IMR-90 (cell line): ENCODE data around the gene SS18L1. TPM values are rescaled to one million over a fixed set of nuclear protein-coding genes. Genes with fewer than 3 reads are reported as not detected.

Source experiments
- ATAC-seq: fragments of 200-7000 bp; cut with Tn5 transposase; 2 replicates; pipeline ENCODE4 v1.9.1; 2020; ENCODE audit warnings: low read depth, mild to moderate bottlenecking, moderate library complexity
- BruUV-seq: library from RNA; stranded (reverse); fragments of 400-500 nt; replicated peaks from 2 replicates; lab custom pipeline; 2021; lab: Mats Ljungman, UMichigan
- CTCF ChIA-PET: fragments of 300-600 bp; formaldehyde crosslinking; extraction: SDS; loops from one replicate; lab custom pipeline; 2021; ENCODE audit warnings: antibody characterized with exemption; lab: Yijun Ruan, JAX
- POLR2A ChIA-PET: fragments of 300-600 bp; sonication (Branson Sonifier 250); formaldehyde crosslinking; loops from one replicate; lab custom pipeline; 2022; ENCODE audit warnings: antibody characterized with exemption; ENCODE audit not compliant: unreplicated experiment; lab: Charles Lee
- DNase-seq: peaks from one replicate; pipeline ENCODE4 v3.0.0; 2013
- H2AFZ ChIP-seq: replicated peaks from 2 replicates; pipeline ENCODE3; 2013; ENCODE audit warnings: low read length, mild to moderate bottlenecking; ENCODE audit not compliant: poor library complexity
- H2AK5ac ChIP-seq: 2 replicates; pipeline ENCODE4 v1.6.1; 2013; ENCODE audit warnings: low read depth, low read length, inconsistent platforms
- H2AK9ac ChIP-seq: replicated peaks from 2 replicates; pipeline ENCODE3; 2013; ENCODE audit warnings: mild to moderate bottlenecking, low read depth, low read length, moderate library complexity; ENCODE audit not compliant: poor library complexity
- H2BK120ac ChIP-seq: 2 replicates; pipeline ENCODE4 v1.6.1; 2013; ENCODE audit warnings: low read depth, low read length, inconsistent platforms
- H2BK15ac ChIP-seq: 3 replicates; pipeline ENCODE4 v1.6.1; 2013; ENCODE audit warnings: low read depth, low read length, inconsistent platforms
- H2BK20ac ChIP-seq: 2 replicates; pipeline ENCODE4 v1.6.1; 2013; ENCODE audit warnings: low read depth, mild to moderate bottlenecking, inconsistent platforms, low read length, moderate library complexity
- H2BK5ac ChIP-seq: 2 replicates; pipeline ENCODE4 v1.6.1; 2013; ENCODE audit warnings: mild to moderate bottlenecking, low read depth, low read length, inconsistent platforms; ENCODE audit not compliant: poor library complexity, severe bottlenecking
- H3K14ac ChIP-seq: replicated peaks from 2 replicates; pipeline ENCODE4 v1.6.1; 2013; ENCODE audit warnings: low read depth, low read length, inconsistent platforms
- H3K18ac ChIP-seq: 2 replicates; pipeline ENCODE4 v1.6.1; 2013; ENCODE audit warnings: low read depth, low read length, control low read depth
- H3K23ac ChIP-seq: 2 replicates; pipeline ENCODE4 v1.6.1; 2013; ENCODE audit warnings: low read depth, low read length, inconsistent platforms
- H3K27ac ChIP-seq: 2 replicates; pipeline ENCODE4 v1.5.1; 2013; ENCODE audit warnings: mild to moderate bottlenecking, control low read depth, low read length; ENCODE audit not compliant: insufficient read depth
- H3K27me3 ChIP-seq: 2 replicates; pipeline ENCODE4 v1.6.1; 2013; ENCODE audit warnings: low read length; ENCODE audit not compliant: control insufficient read depth, insufficient read depth
- H3K36me3 ChIP-seq: 2 replicates; pipeline ENCODE4 v1.6.1; 2013; ENCODE audit warnings: low read length, mixed read lengths; ENCODE audit not compliant: control insufficient read depth, insufficient read depth
- H3K4ac ChIP-seq: 2 replicates; pipeline ENCODE4 v1.6.1; 2013; ENCODE audit warnings: low read depth, low read length, inconsistent platforms
- H3K4me1 ChIP-seq: 2 replicates; pipeline ENCODE4 v1.6.1; 2013; ENCODE audit warnings: low read length, mixed read lengths; ENCODE audit not compliant: control insufficient read depth, insufficient read depth
- H3K4me2 ChIP-seq: 2 replicates; pipeline ENCODE4 v1.6.1; 2013; ENCODE audit warnings: low read depth, mild to moderate bottlenecking, control low read depth, low read length, moderate library complexity
- H3K4me3 ChIP-seq: 2 replicates; pipeline ENCODE4 v1.5.1; 2013; ENCODE audit warnings: low read depth, mild to moderate bottlenecking, control low read depth, low read length, moderate library complexity; ENCODE audit not compliant: insufficient read depth
- H3K56ac ChIP-seq: 2 replicates; pipeline ENCODE4 v1.6.1; 2013; ENCODE audit warnings: low read length, inconsistent platforms; ENCODE audit not compliant: insufficient read depth; ENCODE audit errors: extremely low read depth
- H3K79me1 ChIP-seq, 2 experiments: 2 replicates each; pipeline ENCODE4 v1.6.1; 2013; ENCODE audit warnings: low read length in 2 of 2, inconsistent platforms in 1 of 2, low read depth in 1 of 2
- H3K9ac ChIP-seq: 2 replicates; pipeline ENCODE4 v1.6.1; 2013; ENCODE audit warnings: low read depth, low read length, control low read depth
- H3K9me1 ChIP-seq: 2 replicates; pipeline ENCODE4 v1.6.1; 2013; ENCODE audit warnings: low read length, inconsistent platforms; ENCODE audit not compliant: insufficient read depth
- H3K9me3 ChIP-seq: 2 replicates; pipeline ENCODE4 v1.6.1; 2013; ENCODE audit warnings: low read length; ENCODE audit not compliant: control insufficient read depth, insufficient read depth
- H4K20me1 ChIP-seq: 2 replicates; pipeline ENCODE4 v1.6.1; 2013; ENCODE audit warnings: low read length, inconsistent platforms; ENCODE audit not compliant: insufficient read depth
- H4K5ac ChIP-seq: 2 replicates; pipeline ENCODE4 v1.6.1; 2013; ENCODE audit warnings: mild to moderate bottlenecking, low read depth, low read length, control low read depth
- H4K8ac ChIP-seq, 2 experiments: 2 replicates each; pipeline ENCODE4 v1.6.1; 2013; ENCODE audit warnings: low read depth in 2 of 2, low read length in 2 of 2, control low read depth in 1 of 2, inconsistent platforms in 1 of 2
- H4K91ac ChIP-seq: 2 replicates; pipeline ENCODE4 v1.6.1; 2013; ENCODE audit warnings: low read depth, low read length, inconsistent platforms; ENCODE audit not compliant: insufficient read depth
- BHLHE40 ChIP-seq: fragments of 150-350 bp; IDR thresholded peaks from 2 replicates; pipeline ENCODE4 v1.6.1; 2016; ENCODE audit warnings: mild to moderate bottlenecking, low read depth, low read length
- CEBPB ChIP-seq: IDR thresholded peaks from 2 replicates; pipeline ENCODE4 v1.6.1; 2012; ENCODE audit warnings: low read depth, low read length, improper control_type of control experiment
- CHD1 ChIP-seq: IDR thresholded peaks from 2 replicates; pipeline ENCODE4 v1.6.1; 2012; ENCODE audit warnings: low read depth, low read length, improper control_type of control experiment
- CTCF ChIP-seq: conservative IDR thresholded peaks from 2 replicates; pipeline ENCODE4 v1.5.1; 2012; ENCODE audit warnings: mild to moderate bottlenecking, low read depth, low read length, improper control_type of control experiment
- ELK1 ChIP-seq: fragments of 150-350 bp; IDR thresholded peaks from 2 replicates; pipeline ENCODE4 v1.6.1; 2016; ENCODE audit warnings: low read depth, mild to moderate bottlenecking, low read length, moderate library complexity, borderline replicate concordance
- FOS ChIP-seq: fragments of 150-350 bp; IDR thresholded peaks from 2 replicates; pipeline ENCODE4 v1.6.1; 2016; ENCODE audit warnings: low read depth, low read length
- MAFK ChIP-seq: IDR thresholded peaks from 2 replicates; pipeline ENCODE4 v1.6.1; 2012; ENCODE audit warnings: low read depth, low read length, improper control_type of control experiment
- MAZ ChIP-seq: IDR thresholded peaks from 2 replicates; pipeline ENCODE4 v1.6.1; 2012; ENCODE audit warnings: low read depth, mild to moderate bottlenecking, low read length, improper control_type of control experiment, moderate library complexity, borderline replicate concordance
- MXI1 ChIP-seq: IDR thresholded peaks from 2 replicates; pipeline ENCODE4 v1.6.1; 2012; ENCODE audit warnings: low read depth, mild to moderate bottlenecking, low read length, moderate library complexity, borderline replicate concordance
- NFE2L2 ChIP-seq: fragments of 150-350 bp; IDR thresholded peaks from 2 replicates; pipeline ENCODE4 v1.6.1; 2016; ENCODE audit warnings: low read depth, mild to moderate bottlenecking, low read length
- POLR2A ChIP-seq: IDR thresholded peaks from 2 replicates; pipeline ENCODE4 v1.6.1; 2012; ENCODE audit warnings: mild to moderate bottlenecking, low read depth, low read length
- RAD21 ChIP-seq: IDR thresholded peaks from 2 replicates; pipeline ENCODE4 v1.6.1; 2012; ENCODE audit warnings: low read length, improper control_type of control experiment
- RCOR1 ChIP-seq: IDR thresholded peaks from 2 replicates; pipeline ENCODE4 v1.6.1; 2012; ENCODE audit warnings: mild to moderate bottlenecking, low read length, improper control_type of control experiment; ENCODE audit not compliant: insufficient replicate concordance
- RFX5 ChIP-seq: IDR thresholded peaks from 2 replicates; pipeline ENCODE4 v1.8.0; 2012; ENCODE audit warnings: low read depth, mild to moderate bottlenecking, low read length, moderate library complexity
- SMC3 ChIP-seq: fragments of 150-350 bp; IDR thresholded peaks from 2 replicates; pipeline ENCODE4 v1.6.1; 2016; ENCODE audit warnings: low read depth, mild to moderate bottlenecking, antibody characterized with exemption, low read length, moderate library complexity
- USF2 ChIP-seq: fragments of 150-350 bp; IDR thresholded peaks from 2 replicates; pipeline ENCODE4 v1.6.1; 2017; ENCODE audit warnings: mild to moderate bottlenecking, antibody characterized with exemption, low read length, low read depth
- WGBS, 2 experiments: methylation state at CpG; one replicate each; pipeline versions ENCODE4 v1.1.5 to v1.1.7; 2013; ENCODE audit warnings: missing lambda C conversion rate in 2 of 2; ENCODE audit not compliant: insufficient read length in 1 of 2; ENCODE audit errors: extremely low coverage in 2 of 2; 5-methylcytosine and 5-hydroxymethylcytosine counted together
- dilution Hi-C: fragments of 300-500 bp; cut with HindIII; formaldehyde crosslinking; loops from one replicate; pipeline ENCODE4 v1.14.3; 2018; ENCODE audit warnings: low sequenced_read_pairs; ENCODE audit not compliant: unreplicated experiment
- in situ Hi-C: fragments of 300-500 bp; cut with MboI; formaldehyde crosslinking; loops from 3 replicates; pipeline ENCODE4 v1.14.3; 2019; ENCODE audit warnings: low sequenced_read_pairs, inconsistent platforms, mixed read lengths
- intact Hi-C: fragments of 100-400 bp; cut with micrococcal nuclease; formaldehyde crosslinking; loops from 2 replicates; pipeline ENCODE4 v1.10.0; 2022
- polyA plus RNA-seq, 3 experiments: library from polyadenylated mRNA; depleted of rRNA; stranded (reverse); fragments of >200 nt; gene quantifications; 2 replicates each; pipeline ENCODE4 v1.2.3, GENCODE V29; 2012; ENCODE audit warnings: low replicate concordance in 1 of 3
- total RNA-seq: library from RNA; depleted of rRNA; stranded (reverse); fragments of >200 nt; gene quantifications from 2 replicates; pipeline ENCODE4 v1.2.3, GENCODE V29; 2012

Gene SS18L1
- total and polyA plus RNA-seq, 2 of the 4 experiments (the other 2 are of a cell fraction) = 8.1 to 12.2 TPM

- Histone ChIP-seq H4K5ac (no peak overlapping the region), H2AK5ac (no peak overlapping the region), H3K79me1 (no peaks in the 10 kb centered on the region; a peak in 1 of 4 replicates), H2BK15ac (no peak overlapping the region), H3K4me1 (no peaks in the 10 kb centered on the region), H3K4me2 (no peak overlapping the region), H2AK9ac (no peak overlapping the region), H3K14ac (no peak overlapping the region), H2AFZ (no peak overlapping the region), H3K4me3 (no peak overlapping the region), H3K9me3 (no peaks in the 10 kb centered on the region), H3K36me3 (no peaks in the 10 kb centered on the region; the same call in 1 of the 2 replicates), H4K8ac (no peak overlapping the region), H2BK20ac (no peak overlapping the region), H2BK120ac (no peak overlapping the region), H3K56ac (no peak overlapping the region), H3K18ac (no peak overlapping the region), H4K91ac (no peak overlapping the region), H3K4ac (no peak overlapping the region), H3K9ac (no peak overlapping the region), H3K27me3 (peaks cover 16% of the 10 kb centered on the region; the same call in 1 of the 2 replicates), H3K9me1 (no peaks in the 10 kb centered on the region), H2BK5ac (no peak overlapping the region), H3K27ac (no peak overlapping the region), H4K20me1 (peaks cover 4% of the 10 kb centered on the region), H3K23ac (no peak overlapping the region)
- intact Hi-C loops (no loop called here), dilution Hi-C loops (no loop called here), in situ Hi-C loops (no loop called here)
- no peak for ATAC-seq
- DNase-seq = no peak
- 81% methylated on average over 6 of the region's 19 CpGs; no CpG with 5 or more reads in 1 of the 2 experiments for WGBS, 2 experiments
- POLR2A ChIA-PET = no interaction called here
- TF ChIP-seq MAFK (no peak), CHD1 (no peak), RFX5 (no peak), MXI1 (no peak), MAZ (no peak), CEBPB (no peak), BHLHE40 (no peak), USF2 (no peak), RAD21 (no peak), FOS (no peak), CTCF (no peak), ELK1 (no peak), POLR2A (no peak), RCOR1 (no peak), NFE2L2 (no peak), SMC3 (no peak)
- no TSS peak for BruUV-seq
- CTCF ChIA-PET = no interaction called here
These were observed 64.7 kb downstream of the SS18L1 start for GRCh38 chr20:62208061-62208794.
